Upper lobe of left lung (tissue), 6 donors: ENCODE measurements around the gene G6PC3. TPM values are rescaled to one million over a fixed set of nuclear protein-coding genes. Genes with fewer than 3 reads are reported as not detected.

Experiments used
- ATAC-seq, 2 donors: fragments of 200-7000 bp; cut with Tn5 transposase; one replicate each; pipeline ENCODE4 v1.9.1; 2022; ENCODE audit warnings: mild to moderate bottlenecking in 2 of 2, moderate library complexity in 2 of 2; ENCODE audit not compliant: low FRiP score in 2 of 2
- DNase-seq, 2 donors: peaks; one replicate each; pipeline ENCODE4 v3.0.0-alpha.2; 2019 to 2020
- H3K27ac ChIP-seq, 4 donors: fragments of 200-600 bp; sonication (generic); one replicate each; pipeline ENCODE4 v1.5.1; 2016 to 2019
- H3K27me3 ChIP-seq, 4 donors: fragments of 200-600 bp; sonication (generic); one replicate each; pipeline ENCODE4 v1.5.1; 2017 to 2019
- H3K36me3 ChIP-seq, 4 donors: fragments of 200-600 bp; sonication (generic); one replicate each; pipeline ENCODE4 v1.5.1; 2016 to 2019
- H3K4me1 ChIP-seq, 4 donors: fragments of 200-600 bp; sonication (generic); one replicate each; pipeline ENCODE4 v1.5.1; 2018 to 2019
- H3K4me3 ChIP-seq, 4 donors: fragments of 200-600 bp; sonication (generic); one replicate each; pipeline ENCODE4 v1.5.1; 2017 to 2019; ENCODE audit warnings: mild to moderate bottlenecking in 2 of 4, moderate library complexity in 1 of 4
- H3K9me3 ChIP-seq, 4 donors: fragments of 200-600 bp; sonication (generic); one replicate each; pipeline ENCODE4 v1.5.1; 2018 to 2019
- EP300 ChIP-seq, 4 donors: sonication (generic); formaldehyde crosslinking; IDR thresholded peaks; one replicate each; pipeline ENCODE4 v1.5.1; 2017; ENCODE audit warnings: antibody characterized with exemption in 4 of 4, control low read depth in 2 of 4
- POLR2A ChIP-seq, 4 donors: fragments of 450-650 bp; IDR thresholded peaks; one replicate each; pipeline ENCODE4 v1.5.1; 2016 to 2017; ENCODE audit warnings: antibody characterized with exemption in 4 of 4, mild to moderate bottlenecking in 2 of 4
- POLR2AphosphoS5 ChIP-seq, 2 donors: sonication (generic); formaldehyde crosslinking; IDR thresholded peaks; one replicate each; pipeline ENCODE4 v1.5.1; 2017; ENCODE audit warnings: antibody characterized with exemption in 2 of 2
- WGBS, 2 donors: methylation state at CpG; one replicate each; pipeline ENCODE4 v1.1.5; 2017 to 2018; 5-methylcytosine and 5-hydroxymethylcytosine counted together
- total RNA-seq, 6 donors: library from RNA; depleted of rRNA in 4 of 6; stranded (reverse); fragments of >200 nt in 4 of 6; gene quantifications; one replicate each; pipeline versions ENCODE4 v1.1.0 to v1.2.1, GENCODE V29; 2016 to 2021
- TF ChIP-seq, protein P1 (sequence below), 6 experiments: fragments of 450-650 bp in 4 of 6; fragments of 200-600 bp in 2 of 6; sonication (generic) in 2 of 6; IDR thresholded peaks; one replicate each; pipeline ENCODE4 v1.5.1; 2016 to 2019; ENCODE audit warnings: antibody characterized with exemption in 6 of 6
- donor health status: DM: no; HTN: no; CAD: no; lungs with moderate emphysema.
- donor health status: DM: no; HTN: yes; CAD: no; lungs with severe emphysema.

Gene G6PC3
- total RNA-seq, 6 donors from 2014 or later: 16.8 to 63.0 (median 33.8) TPM

DNA sequence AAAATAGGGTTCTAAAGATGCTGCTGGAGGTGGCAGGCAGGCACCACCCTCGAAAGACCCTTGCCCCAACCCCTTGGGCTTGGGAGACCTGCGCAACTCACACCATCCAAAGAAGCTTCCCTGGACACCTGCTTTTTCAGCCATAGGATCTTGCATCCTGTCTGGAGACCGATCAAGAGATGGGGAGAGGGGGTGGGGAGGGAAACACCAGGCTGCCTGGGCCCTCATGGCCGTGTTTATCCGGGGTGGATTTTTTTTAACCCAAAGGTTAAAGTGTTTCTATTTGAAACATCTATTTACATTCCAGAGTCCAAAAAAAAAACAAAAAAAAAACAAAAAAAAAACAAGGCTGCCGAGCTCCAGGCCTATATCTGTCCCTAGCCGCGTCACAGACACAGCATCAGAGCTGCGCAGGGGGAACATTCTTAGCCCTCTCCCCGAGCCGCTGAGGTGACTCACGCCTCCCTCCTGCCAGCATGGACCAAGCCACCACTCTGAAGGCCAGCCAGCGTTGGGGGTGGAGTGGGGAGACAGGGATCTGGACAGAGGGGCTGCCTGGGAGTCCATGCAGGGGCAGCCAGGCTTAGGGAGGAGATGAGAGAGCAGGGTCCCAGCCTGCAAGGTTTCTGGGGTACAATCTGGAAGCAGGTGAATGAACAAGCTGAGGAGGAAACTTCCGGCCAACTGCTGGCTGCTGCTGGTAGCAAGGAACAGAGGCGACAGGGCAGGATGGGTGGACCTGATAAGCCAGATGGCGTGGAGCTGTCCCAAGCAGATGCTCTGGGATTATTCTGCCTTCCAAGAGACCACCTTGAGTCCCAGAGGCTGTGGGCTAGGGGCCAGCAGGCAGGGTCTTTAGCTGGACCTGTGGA lies 38.1 kb downstream of the G6PC3 start:
- 60 to 63% methylated on average over 16 of the region's 16 CpGs for WGBS, 2 donors
- TF ChIP-seq POLR2AphosphoS5 (IDR thresholded peaks at IDR 0.05): peak; percentile 45 to 55
- no peak for TF ChIP-seq POLR2A (IDR thresholded peaks at IDR 0.05)
- TF ChIP-seq, protein P1, sequence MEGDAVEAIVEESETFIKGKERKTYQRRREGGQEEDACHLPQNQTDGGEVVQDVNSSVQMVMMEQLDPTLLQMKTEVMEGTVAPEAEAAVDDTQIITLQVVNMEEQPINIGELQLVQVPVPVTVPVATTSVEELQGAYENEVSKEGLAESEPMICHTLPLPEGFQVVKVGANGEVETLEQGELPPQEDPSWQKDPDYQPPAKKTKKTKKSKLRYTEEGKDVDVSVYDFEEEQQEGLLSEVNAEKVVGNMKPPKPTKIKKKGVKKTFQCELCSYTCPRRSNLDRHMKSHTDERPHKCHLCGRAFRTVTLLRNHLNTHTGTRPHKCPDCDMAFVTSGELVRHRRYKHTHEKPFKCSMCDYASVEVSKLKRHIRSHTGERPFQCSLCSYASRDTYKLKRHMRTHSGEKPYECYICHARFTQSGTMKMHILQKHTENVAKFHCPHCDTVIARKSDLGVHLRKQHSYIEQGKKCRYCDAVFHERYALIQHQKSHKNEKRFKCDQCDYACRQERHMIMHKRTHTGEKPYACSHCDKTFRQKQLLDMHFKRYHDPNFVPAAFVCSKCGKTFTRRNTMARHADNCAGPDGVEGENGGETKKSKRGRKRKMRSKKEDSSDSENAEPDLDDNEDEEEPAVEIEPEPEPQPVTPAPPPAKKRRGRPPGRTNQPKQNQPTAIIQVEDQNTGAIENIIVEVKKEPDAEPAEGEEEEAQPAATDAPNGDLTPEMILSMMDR (IDR thresholded peaks at IDR 0.05): no peak
- no peak for TF ChIP-seq EP300 (IDR thresholded peaks at IDR 0.05)
- H3K27me3 ChIP-seq: no peaks in the 10 kb centered on the region
- H3K36me3 ChIP-seq: peaks cover 0 to 8% (median 4%) of the 10 kb centered on the region in 4 donors
- peak; percentile 71 to 75 for ATAC-seq
- peak overlapping the region; percentile 67 to 90 (median 82) for H3K27ac ChIP-seq
- H3K4me1 ChIP-seq: peaks cover 54 to 69% (median 59%) of the 10 kb centered on the region in 4 donors
- no peaks in the 10 kb centered on the region for H3K9me3 ChIP-seq
- peak overlapping the region in 1 of 4 donors; percentile 41 for H3K4me3 ChIP-seq
- peak in 1 of 2 donors; percentile 53 for DNase-seq

DNA sequence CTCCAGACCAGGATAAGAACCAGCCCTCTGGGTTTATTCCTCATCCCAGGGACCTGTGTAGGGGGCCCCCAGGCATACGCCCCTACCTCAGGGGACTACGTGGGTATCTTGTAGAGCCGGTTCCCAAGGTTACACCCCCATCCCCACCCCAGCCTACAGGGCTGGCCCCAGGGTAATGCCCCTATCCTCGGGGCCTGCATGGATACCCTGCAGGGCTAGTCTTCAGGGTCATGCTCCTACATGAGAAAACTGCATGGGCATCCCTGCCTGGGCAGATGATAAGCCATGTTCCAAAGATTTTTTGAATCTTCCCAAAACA lies 38.7 kb downstream of the G6PC3 start:
- no peak for ATAC-seq
- TF ChIP-seq, protein P1 (IDR thresholded peaks at IDR 0.05): no peak
- TF ChIP-seq EP300 (IDR thresholded peaks at IDR 0.05): no peak
- no peak for TF ChIP-seq POLR2A (IDR thresholded peaks at IDR 0.05)
- TF ChIP-seq POLR2AphosphoS5 (IDR thresholded peaks at IDR 0.05): no peak
- no peaks in the 10 kb centered on the region for H3K9me3 ChIP-seq
- no peak for DNase-seq
- 55 to 56% methylated on average over 4 of the region's 4 CpGs for WGBS, 2 donors
- H3K27me3 ChIP-seq: no peaks in the 10 kb centered on the region
- peak overlapping the region in 1 of 4 donors; percentile 41 for H3K4me3 ChIP-seq
- H3K36me3 ChIP-seq: peaks cover 0 to 12% (median 6%) of the 10 kb centered on the region in 4 donors
- H3K27ac ChIP-seq: peak overlapping the region; percentile 55 to 90 (median 82)
- peaks cover 54 to 69% (median 59%) of the 10 kb centered on the region in 4 donors for H3K4me1 ChIP-seq

DNA sequence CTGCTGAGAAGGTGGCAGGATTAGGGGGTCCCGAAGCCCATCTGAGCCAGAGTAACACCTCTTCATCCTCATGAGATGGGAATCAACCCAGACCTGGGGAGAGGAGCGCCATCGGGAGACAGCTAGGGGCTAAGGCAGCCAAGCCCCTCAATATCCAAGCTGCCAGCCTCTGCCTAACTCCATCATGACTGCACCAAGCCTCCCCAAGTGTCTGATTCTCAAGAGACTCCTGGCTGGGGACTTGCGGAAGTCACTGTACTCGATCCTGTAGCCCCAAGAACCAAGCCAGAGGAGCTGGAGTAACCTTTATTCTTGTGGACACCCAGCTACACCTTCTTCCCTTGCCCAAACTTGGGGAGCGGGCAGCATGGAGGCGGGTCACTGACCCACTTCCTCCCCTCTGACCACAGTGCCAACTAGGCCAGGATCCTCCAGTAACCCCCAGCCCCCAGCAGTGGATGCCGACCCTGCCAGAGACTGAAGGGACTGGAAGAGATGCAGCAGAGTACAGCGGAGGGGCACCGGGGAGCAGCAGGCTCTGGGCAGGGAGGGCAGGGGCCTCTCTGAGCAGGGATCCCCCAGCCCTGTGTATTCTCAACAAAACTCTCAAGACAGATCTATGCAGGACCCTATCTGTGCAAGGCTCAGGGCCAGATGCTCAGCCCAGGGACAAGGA lies 39.6 kb downstream of the G6PC3 start:
- Histone ChIP-seq H3K9me3 (no peaks in the 10 kb centered on the region), H3K4me1 (peaks cover 54 to 69% (median 59%) of the 10 kb centered on the region in 4 donors), H3K27me3 (no peaks in the 10 kb centered on the region), H3K4me3 (peak overlapping the region in 3 of 4 donors; percentile 31 to 47 (median 41)), H3K36me3 (peaks cover 0 to 11% (median 8%) of the 10 kb centered on the region in 4 donors), H3K27ac (peak overlapping the region; percentile 71 to 90 (median 82))
- DNase-seq (no peak), ATAC-seq (no peak)
- TF ChIP-seq, protein P1 (IDR thresholded peaks at IDR 0.05): no peak
- WGBS, 2 donors: 61 to 94% methylated on average over 5 to 7 of the region's 10 CpGs

DNA sequence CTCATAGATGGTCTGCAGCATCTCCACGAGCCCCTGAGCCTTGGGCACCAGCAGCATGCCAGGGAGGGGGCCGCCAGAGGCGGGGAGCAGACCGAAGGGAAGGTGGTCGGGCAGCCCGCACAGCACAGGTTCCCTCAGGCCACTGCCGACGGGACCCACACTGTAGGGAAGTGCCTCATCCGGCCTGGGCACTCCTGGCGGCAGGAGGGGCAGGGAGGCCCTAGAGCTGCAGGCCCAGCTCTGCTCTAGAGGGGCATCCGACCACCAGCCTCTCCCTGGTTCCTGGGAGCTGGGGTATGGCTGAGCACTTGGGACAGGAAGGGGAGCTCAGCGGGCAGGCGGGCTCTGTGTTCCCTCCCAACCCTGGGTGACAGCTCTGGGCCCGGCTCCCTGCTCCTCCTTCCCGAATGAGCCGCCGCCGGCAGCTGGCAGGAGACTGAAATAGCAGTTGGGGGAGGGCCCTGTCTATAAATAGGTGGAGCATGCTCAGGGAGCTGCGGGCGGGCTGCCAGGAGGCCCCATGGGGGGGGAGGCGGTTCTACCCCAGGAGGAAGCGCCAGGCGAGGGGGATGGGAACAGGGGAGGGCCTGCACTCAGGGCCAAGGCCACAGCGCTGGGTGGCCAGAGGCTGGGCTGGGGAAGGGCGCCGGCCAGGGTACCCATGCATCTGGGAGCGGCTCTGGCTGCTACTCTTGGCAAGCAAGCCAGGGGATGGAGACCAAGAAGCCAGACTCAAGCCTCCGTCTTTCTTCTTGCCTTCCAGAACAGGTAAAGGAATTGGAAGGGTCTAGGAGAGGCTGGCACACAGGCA lies 40.5 kb downstream of the G6PC3 start:
- ATAC-seq (peak; percentile 91 to 92), DNase-seq (peak; percentile 98 to 100)
- H3K4me1 ChIP-seq: peaks cover 54 to 68% (median 62%) of the 10 kb centered on the region in 4 donors
- H3K9me3 ChIP-seq: no peaks in the 10 kb centered on the region
- WGBS, 2 donors: 3 to 7% methylated on average over 4 to 18 of the region's 28 CpGs
- peak overlapping the region; percentile 71 to 90 (median 82) for H3K27ac ChIP-seq
- no peaks in the 10 kb centered on the region for H3K27me3 ChIP-seq
- H3K4me3 ChIP-seq: peak overlapping the region in 3 of 4 donors; percentile 31 to 47 (median 41)
- peak in 2 of 4 donors; percentile 71 to 76 for TF ChIP-seq POLR2A (IDR thresholded peaks at IDR 0.05)
- TF ChIP-seq POLR2AphosphoS5 (IDR thresholded peaks at IDR 0.05): peak in 1 of 2 donors; percentile 96
- peak in 1 of 4 donors; percentile 59 for TF ChIP-seq EP300 (IDR thresholded peaks at IDR 0.05)
- TF ChIP-seq, protein P1 (IDR thresholded peaks at IDR 0.05): peak in 1 of 6 experiments; percentile 14
- H3K36me3 ChIP-seq: peaks cover 0 to 18% (median 9%) of the 10 kb centered on the region in 4 donors
